Activated CD8-positive, alpha-beta memory T cell treated with anti-CD3 and anti-CD28 coated beads, Interleukin-2, amount 50 U/mL, for 4 hours (primary cell): ENCODE results near the gene CRY2.
"Not testable (repeated sequence)": the region's sequence is repeated elsewhere in the genome, so short reads cannot be mapped to it uniquely, and the experiment has no call there.

ENCODE experiments used
- DNase-seq: peaks from one replicate; pipeline ENCODE4 v3.0.0-alpha.2; 2020

Gene CRY2

GRCh38 chr11:45900175-45900800, 53.0 kb downstream of the CRY2 start:
- not testable (repeated sequence) for DNase-seq

GRCh38 chr11:45900916-45901617, 53.8 kb downstream of the CRY2 start:
- DNase-seq = no peak

- DNase-seq = no peak
These were observed 54.4 kb downstream of the CRY2 start for GRCh38 chr11:45901626-45902025.

- no peak for DNase-seq
These were observed 55.4 kb downstream of the CRY2 start for GRCh38 chr11:45902452-45903380.

- no peak for DNase-seq
These were observed 57.1 kb downstream of the CRY2 start for GRCh38 chr11:45904309-45904915.

GRCh38 chr11:45905095-45905494, 57.8 kb downstream of the CRY2 start:
- no peak for DNase-seq

GRCh38 chr11:45905576-45905975, 58.3 kb downstream of the CRY2 start:
- not testable (repeated sequence) for DNase-seq

GRCh38 chr11:45906096-45906682, 58.9 kb downstream of the CRY2 start:
- DNase-seq = no peak

GRCh38 chr11:45906965-45907611, 59.8 kb downstream of the CRY2 start, which contains the start of gene FREY1:
FREY1 (minus strand) TSS chr11:45907271; CDS start chr11:45907245, 26 bp downstream.
- DNase-seq = no peak

- DNase-seq = no peak
These were observed 60.7 kb downstream of the CRY2 start for GRCh38 chr11:45907911-45908370.

GRCh38 chr11:45909594-45910475, 62.6 kb downstream of the CRY2 start:
- no peak for DNase-seq

- DNase-seq = no peak
These were observed 63.3 kb downstream of the CRY2 start for GRCh38 chr11:45910623-45911022.

- no peak for DNase-seq
These were observed 66.2 kb downstream of the CRY2 start for GRCh38 chr11:45913514-45913913.

GRCh38 chr11:45913942-45914635, 66.8 kb downstream of the CRY2 start:
- no peak for DNase-seq

GRCh38 chr11:45915446-45915845, 68.2 kb downstream of the CRY2 start:
- DNase-seq = no peak

GRCh38 chr11:45917286-45917622, 70.0 kb downstream of the CRY2 start:
- DNase-seq = no peak

GRCh38 chr11:45917623-45918330, 70.5 kb downstream of the CRY2 start, which contains the start of gene PEX16:
PEX16 (minus strand) TSS chr11:45917877; CDS start chr11:45917811, 66 bp downstream.
- peak; percentile 88 for DNase-seq

- peak; percentile 48 for DNase-seq
These were observed 71.2 kb downstream of the CRY2 start for GRCh38 chr11:45918331-45918941.
